ENCODE measurements around the gene LPCAT1.

Gene LPCAT1

GRCh38 chr5:1538741-1539392 lies 15.1 kb upstream of the LPCAT1 start:
- TF ChIP-seq ZNF274 (IDR thresholded peaks at IDR 0.05; ENCODE audit: low read depth, low read length), result no peak
- H3K4me3 ChIP-seq (ENCODE audit: low read length), result no peak overlapping the region

GRCh38 chr5:1538276-1538675 lies 14.5 kb upstream of the LPCAT1 start:
- no peak overlapping the region for H3K4me3 ChIP-seq (ENCODE audit: low read length)
- TF ChIP-seq ZNF274 (IDR thresholded peaks at IDR 0.05; ENCODE audit: low read depth, low read length), result no peak

GRCh38 chr5:1537603-1538154 lies 13.9 kb upstream of the LPCAT1 start:
- TF ChIP-seq ZNF274 (IDR thresholded peaks at IDR 0.05; ENCODE audit: low read depth, low read length), result no peak
- no peak overlapping the region for H3K4me3 ChIP-seq (ENCODE audit: low read length)

GRCh38 chr5:1536871-1537602 lies 13.3 kb upstream of the LPCAT1 start:
- H3K4me3 ChIP-seq (ENCODE audit: low read length), result peak overlapping the region; percentile 17; the same call in 1 of the 2 replicates
- no peak for TF ChIP-seq ZNF274 (IDR thresholded peaks at IDR 0.05; ENCODE audit: low read depth, low read length)

GRCh38 chr5:1536322-1536845 lies 12.6 kb upstream of the LPCAT1 start:
- H3K4me3 ChIP-seq (ENCODE audit: low read length), result peak overlapping the region; percentile 17; the same call in 1 of the 2 replicates

GRCh38 chr5:1535646-1536045 lies 11.9 kb upstream of the LPCAT1 start:
- TF ChIP-seq ZNF274 (IDR thresholded peaks at IDR 0.05; ENCODE audit: low read depth, low read length), result no peak
- H3K4me3 ChIP-seq (ENCODE audit: low read length), result no peak overlapping the region

More at GRCh38 chr5:1536322-1536845, 12.6 kb upstream of the LPCAT1 start:
- no peak for TF ChIP-seq ZNF274 (IDR thresholded peaks at IDR 0.05; ENCODE audit: low read depth, low read length)

GRCh38 chr5:1532384-1532783 lies 8.6 kb upstream of the LPCAT1 start:
- no peak for TF ChIP-seq ZNF274 (IDR thresholded peaks at IDR 0.05; ENCODE audit: low read depth, low read length)
- H3K4me3 ChIP-seq (ENCODE audit: low read length), result no peak overlapping the region

- no peak overlapping the region for H3K4me3 ChIP-seq (ENCODE audit: low read length)
- TF ChIP-seq ZNF274 (IDR thresholded peaks at IDR 0.05; ENCODE audit: low read depth, low read length), result no peak
Measured at GRCh38 chr5:1529498-1529897, 5.7 kb upstream of the LPCAT1 start.

- no peak overlapping the region for H3K4me3 ChIP-seq (ENCODE audit: low read length)
- no peak for TF ChIP-seq ZNF274 (IDR thresholded peaks at IDR 0.05; ENCODE audit: low read depth, low read length)
Measured at GRCh38 chr5:1527533-1528205, 3.9 kb upstream of the LPCAT1 start.

GRCh38 chr5:1526681-1527131 lies 2.9 kb upstream of the LPCAT1 start:
- no peak for TF ChIP-seq ZNF274 (IDR thresholded peaks at IDR 0.05; ENCODE audit: low read depth, low read length)

GRCh38 chr5:1526190-1526631 lies 2.5 kb upstream of the LPCAT1 start:
- H3K4me3 ChIP-seq (ENCODE audit: low read length), result no peak overlapping the region
- TF ChIP-seq ZNF274 (IDR thresholded peaks at IDR 0.05; ENCODE audit: low read depth, low read length), result no peak

More at GRCh38 chr5:1526681-1527131, 2.9 kb upstream of the LPCAT1 start:
- no peak overlapping the region for H3K4me3 ChIP-seq (ENCODE audit: low read length)

- no peak for TF ChIP-seq ZNF274 (IDR thresholded peaks at IDR 0.05; ENCODE audit: low read depth, low read length)
- H3K4me3 ChIP-seq (ENCODE audit: low read length), result no peak overlapping the region
Measured at GRCh38 chr5:1525624-1526189, 1.9 kb upstream of the LPCAT1 start.

- no peak for TF ChIP-seq ZNF274 (IDR thresholded peaks at IDR 0.05; ENCODE audit: low read depth, low read length)
Measured at GRCh38 chr5:1524799-1525623, 1.3 kb upstream of the LPCAT1 start.

More at GRCh38 chr5:1524799-1525623, 1.3 kb upstream of the LPCAT1 start:
- no peak overlapping the region for H3K4me3 ChIP-seq (ENCODE audit: low read length)
